ENCODE measurements around the gene NCS1.
A peak's percentile ranks its signal among the peaks of the same experiment; 100 is the strongest.

NCS1 gene

GRCh38 chr9:130212543-130213297 lies 40.5 kb downstream of the NCS1 start:
- DNase-seq (ENCODE audit: low spot score) (no peak), FAIRE-seq (no peak)

GRCh38 chr9:130213911-130214761 lies 41.9 kb downstream of the NCS1 start:
- FAIRE-seq (no peak), DNase-seq (ENCODE audit: low spot score) (no peak)

GRCh38 chr9:130214776-130215340 lies 42.7 kb downstream of the NCS1 start:
- FAIRE-seq (no peak), DNase-seq (ENCODE audit: low spot score) (no peak)

GRCh38 chr9:130215341-130216119 lies 43.3 kb downstream of the NCS1 start:
- DNase-seq (ENCODE audit: low spot score) (peak; percentile 48), FAIRE-seq (no peak)

- FAIRE-seq, result peak; percentile 58
- DNase-seq (ENCODE audit: low spot score), result no peak
These were observed 45.6 kb downstream of the NCS1 start for GRCh38 chr9:130217838-130218237.

- no peak for FAIRE-seq
- DNase-seq (ENCODE audit: low spot score), result no peak
These were observed 47.5 kb downstream of the NCS1 start for GRCh38 chr9:130219661-130220096.

GRCh38 chr9:130220352-130220751 lies 48.1 kb downstream of the NCS1 start:
- DNase-seq (ENCODE audit: low spot score) (no peak), FAIRE-seq (no peak)

GRCh38 chr9:130222833-130223232 lies 50.6 kb downstream of the NCS1 start:
- FAIRE-seq, result no peak

GRCh38 chr9:130225071-130225470 lies 52.9 kb downstream of the NCS1 start:
- DNase-seq (ENCODE audit: low spot score), result no peak
- FAIRE-seq, result no peak

More at GRCh38 chr9:130222833-130223232, 50.6 kb downstream of the NCS1 start:
- no peak for DNase-seq (ENCODE audit: low spot score)

- DNase-seq (ENCODE audit: low spot score) (no peak), FAIRE-seq (no peak)
These were observed 53.4 kb downstream of the NCS1 start for GRCh38 chr9:130225586-130225985.

- DNase-seq (ENCODE audit: low spot score) (no peak), FAIRE-seq (no peak)
These were observed 53.9 kb downstream of the NCS1 start for GRCh38 chr9:130226112-130226511.

GRCh38 chr9:130227833-130228232 lies 55.6 kb downstream of the NCS1 start:
- FAIRE-seq (no peak), DNase-seq (ENCODE audit: low spot score) (no peak)

GRCh38 chr9:130229759-130230158 lies 57.6 kb downstream of the NCS1 start:
- no peak for DNase-seq (ENCODE audit: low spot score)
- FAIRE-seq, result no peak

- no peak for DNase-seq (ENCODE audit: low spot score)
- FAIRE-seq, result no peak
These were observed 58.4 kb downstream of the NCS1 start for GRCh38 chr9:130230631-130231030.

- FAIRE-seq, result no peak
- DNase-seq (ENCODE audit: low spot score), result no peak
These were observed 60.8 kb downstream of the NCS1 start for GRCh38 chr9:130232899-130233586.

- DNase-seq (ENCODE audit: low spot score), result no peak
- no peak for FAIRE-seq
These were observed 61.4 kb downstream of the NCS1 start for GRCh38 chr9:130233587-130233945.

GRCh38 chr9:130234340-130235260 lies 62.4 kb downstream of the NCS1 start:
- DNase-seq (ENCODE audit: low spot score) (no peak), FAIRE-seq (no peak)

GRCh38 chr9:130235558-130236435 lies 63.6 kb downstream of the NCS1 start:
- FAIRE-seq, result no peak
- peak; percentile 54 for DNase-seq (ENCODE audit: low spot score)

All from urothelium cell line (cell line).